ENCODE measurements around the gene HM13.
"Not testable (repeated sequence)": the region's sequence is repeated elsewhere in the genome, so short reads cannot be mapped to it uniquely, and the experiment has no call there.

HM13 gene

DNA sequence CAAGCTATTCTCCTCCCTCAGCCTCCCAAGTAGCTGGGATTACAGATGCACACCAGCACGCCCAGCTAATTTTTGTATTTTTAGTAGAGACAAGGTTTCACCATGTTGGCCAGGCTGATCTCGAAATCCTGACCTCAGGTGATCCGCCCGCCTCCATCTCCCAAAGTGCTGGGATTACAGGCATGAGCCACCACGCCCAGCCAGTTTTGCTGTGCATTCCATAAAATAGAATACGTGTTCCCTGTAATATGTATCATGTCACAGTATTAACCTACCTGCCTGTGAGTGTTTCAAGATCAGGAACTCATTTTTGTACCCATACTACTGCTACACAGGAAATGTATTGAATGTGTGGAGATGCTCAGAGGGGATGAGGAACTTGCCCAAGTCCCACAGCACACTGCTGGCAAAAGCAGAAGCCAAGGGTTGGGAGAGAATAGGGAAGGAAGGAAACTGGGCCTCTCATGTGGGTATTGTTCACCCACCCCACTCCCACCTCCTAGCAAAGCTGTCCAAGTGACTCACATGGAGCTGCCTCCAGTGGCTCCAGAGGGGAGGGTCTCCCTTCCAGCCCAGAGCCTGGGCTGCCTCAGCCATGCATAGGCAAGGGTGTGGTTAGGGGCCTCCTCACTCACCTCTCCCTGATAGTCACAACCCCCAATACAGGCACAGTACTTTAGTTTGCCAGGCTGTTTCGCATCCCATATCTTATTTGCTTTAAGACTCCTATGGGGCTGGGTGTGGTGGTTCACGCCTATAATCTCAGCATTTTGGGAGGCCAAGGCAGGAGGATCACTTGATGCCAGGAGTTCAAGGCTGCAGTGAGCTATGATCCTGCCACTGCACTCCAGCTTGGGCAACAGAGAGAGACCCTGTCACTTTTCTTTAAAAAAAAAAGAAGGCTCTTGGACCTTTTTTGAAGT is 9.4 kb downstream of the HM13 start:
- Histone ChIP-seq H3K27ac (ENCODE audit: insufficient read depth, low read depth, low read length, poor library complexity, severe bottlenecking) (no peak overlapping the region), H3K4me3 (ENCODE audit: insufficient read depth, low read depth, low read length) (no peak overlapping the region), H3K27me3 (ENCODE audit: control insufficient read depth, insufficient read depth, low read length, poor library complexity, severe bottlenecking) (no peaks in the 10 kb centered on the region), H3K36me3 (ENCODE audit: control insufficient read depth, insufficient read depth, low read length) (peaks cover 11% of the 10 kb centered on the region), H3K4me1 (ENCODE audit: control insufficient read depth, insufficient read depth, low read length) (no peaks in the 10 kb centered on the region), H3K9me3 (ENCODE audit: control insufficient read depth, low read length) (no peaks in the 10 kb centered on the region)
- 95 to 98% methylated on average over 8 of the region's 8 CpGs for WGBS, 2 experiments

DNA sequence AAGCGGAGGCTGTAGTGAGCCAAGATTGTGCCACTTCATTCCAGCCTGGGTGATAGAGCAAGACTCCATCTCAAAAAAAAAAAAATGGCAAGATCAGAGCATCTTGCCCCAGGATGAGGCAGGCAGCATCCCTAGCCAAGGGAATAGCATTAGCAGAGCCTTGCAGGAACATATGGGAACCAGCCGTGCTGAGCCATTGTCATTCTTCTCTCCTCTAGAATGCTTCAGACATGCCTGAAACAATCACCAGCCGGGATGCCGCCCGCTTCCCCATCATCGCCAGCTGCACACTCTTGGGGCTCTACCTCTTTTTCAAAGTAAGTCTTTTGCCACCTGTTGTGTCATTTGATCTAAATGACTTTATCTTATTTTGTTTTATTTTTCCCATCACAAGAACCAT is 13.0 kb downstream of the HM13 start:
- no peak overlapping the region for H3K4me3 ChIP-seq (ENCODE audit: insufficient read depth, low read depth, low read length)
- H3K9me3 ChIP-seq (ENCODE audit: control insufficient read depth, low read length), result no peaks in the 10 kb centered on the region
- H3K36me3 ChIP-seq (ENCODE audit: control insufficient read depth, insufficient read depth, low read length), result peaks cover 15% of the 10 kb centered on the region
- H3K27ac ChIP-seq (ENCODE audit: insufficient read depth, low read depth, low read length, poor library complexity, severe bottlenecking), result no peak overlapping the region
- no peaks in the 10 kb centered on the region for H3K4me1 ChIP-seq (ENCODE audit: control insufficient read depth, insufficient read depth, low read length)
- H3K27me3 ChIP-seq (ENCODE audit: control insufficient read depth, insufficient read depth, low read length, poor library complexity, severe bottlenecking), result no peaks in the 10 kb centered on the region
- 79 to 85% methylated on average over 6 of the region's 6 CpGs for WGBS, 2 experiments

DNA sequence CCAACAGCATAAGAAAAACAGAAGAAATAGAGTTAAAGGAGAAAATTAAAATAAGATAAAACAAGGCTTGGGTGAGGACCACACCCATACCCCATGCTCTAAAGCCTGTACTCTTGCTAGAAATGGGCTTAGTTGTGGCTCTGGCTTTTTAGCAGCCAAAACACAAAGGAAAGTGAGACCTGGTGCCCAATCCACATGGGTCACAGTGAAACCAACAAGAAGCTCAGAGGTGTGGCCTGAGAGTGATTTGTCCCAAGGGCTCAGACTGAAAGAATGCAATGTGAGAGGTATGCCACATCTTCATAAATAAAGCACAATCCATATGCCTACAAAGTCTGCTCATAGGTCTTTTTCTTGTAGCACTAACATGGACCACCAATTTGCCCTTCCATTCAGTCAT is 21.1 kb downstream of the HM13 start:
- Histone ChIP-seq H3K36me3 (ENCODE audit: control insufficient read depth, insufficient read depth, low read length) (peaks cover 20% of the 10 kb centered on the region), H3K27me3 (ENCODE audit: control insufficient read depth, insufficient read depth, low read length, poor library complexity, severe bottlenecking) (no peaks in the 10 kb centered on the region), H3K4me3 (ENCODE audit: insufficient read depth, low read depth, low read length) (no peak overlapping the region), H3K27ac (ENCODE audit: insufficient read depth, low read depth, low read length, poor library complexity, severe bottlenecking) (no peak overlapping the region), H3K4me1 (ENCODE audit: control insufficient read depth, insufficient read depth, low read length) (no peaks in the 10 kb centered on the region), H3K9me3 (ENCODE audit: control insufficient read depth, low read length) (no peaks in the 10 kb centered on the region)

DNA sequence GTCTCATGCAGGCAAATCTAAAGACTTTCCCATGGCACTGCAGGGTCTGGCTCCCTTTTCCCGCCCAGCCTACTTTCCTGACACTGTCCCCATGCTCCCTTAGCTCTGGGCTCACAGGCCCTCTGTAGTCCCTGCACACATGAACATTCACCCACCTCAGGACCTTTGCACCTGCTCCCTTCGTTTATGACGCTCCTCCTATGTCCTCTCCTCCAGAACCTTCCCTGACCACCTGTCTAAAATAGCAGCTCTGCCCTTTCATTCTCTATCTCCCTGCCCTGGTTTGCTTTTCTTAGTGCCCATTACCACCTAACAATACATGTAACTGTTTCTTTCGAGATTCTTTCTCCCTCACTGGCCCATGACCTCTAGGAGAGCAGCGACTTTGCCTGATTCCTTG is 22.3 kb downstream of the HM13 start:
- H3K9me3 ChIP-seq (ENCODE audit: control insufficient read depth, low read length), result no peaks in the 10 kb centered on the region
- H3K4me3 ChIP-seq (ENCODE audit: insufficient read depth, low read depth, low read length), result no peak overlapping the region
- H3K27me3 ChIP-seq (ENCODE audit: control insufficient read depth, insufficient read depth, low read length, poor library complexity, severe bottlenecking), result no peaks in the 10 kb centered on the region
- 94 to 95% methylated on average over 5 of the region's 5 CpGs for WGBS, 2 experiments
- H3K36me3 ChIP-seq (ENCODE audit: control insufficient read depth, insufficient read depth, low read length), result peaks cover 20% of the 10 kb centered on the region
- H3K4me1 ChIP-seq (ENCODE audit: control insufficient read depth, insufficient read depth, low read length), result no peaks in the 10 kb centered on the region
- no peak overlapping the region for H3K27ac ChIP-seq (ENCODE audit: insufficient read depth, low read depth, low read length, poor library complexity, severe bottlenecking)

DNA sequence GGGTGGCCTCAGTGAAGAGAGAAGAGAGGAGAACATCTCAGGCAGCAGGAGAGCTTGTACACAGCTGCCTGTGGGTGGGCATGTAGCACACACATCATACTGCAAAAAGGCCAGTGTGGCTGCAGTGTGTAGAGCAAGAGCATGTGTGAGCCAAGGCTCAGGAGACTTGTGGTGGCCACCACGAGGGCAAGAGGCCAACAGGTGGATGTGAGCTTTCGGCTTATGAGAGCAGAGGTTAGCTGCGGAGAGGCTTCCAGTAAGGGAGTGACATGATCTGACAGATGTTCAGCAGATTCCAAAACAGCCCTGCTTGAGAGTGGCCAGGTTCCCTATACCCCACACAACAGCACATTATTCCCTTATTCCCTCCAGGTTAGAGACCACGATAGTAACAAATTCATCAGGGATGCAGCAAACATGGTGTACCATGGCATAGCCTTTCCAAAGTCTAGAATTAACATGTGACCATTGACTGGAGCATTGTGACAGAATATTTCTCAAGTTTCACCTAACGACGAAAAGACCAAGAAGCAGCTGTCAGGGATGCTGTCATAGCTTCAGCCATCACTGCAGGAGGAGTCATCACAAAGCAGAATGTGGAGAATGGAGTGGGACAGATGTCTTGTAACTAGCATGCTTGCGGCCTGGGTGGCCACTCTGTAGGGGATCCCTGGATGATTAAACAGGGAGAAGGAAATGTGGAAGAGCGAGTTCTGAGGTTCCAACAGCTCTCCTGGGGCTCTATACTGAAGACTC is 23.1 kb downstream of the HM13 start:
- Histone ChIP-seq H3K9me3 (ENCODE audit: control insufficient read depth, low read length) (no peaks in the 10 kb centered on the region), H3K4me3 (ENCODE audit: insufficient read depth, low read depth, low read length) (no peak overlapping the region), H3K27me3 (ENCODE audit: control insufficient read depth, insufficient read depth, low read length, poor library complexity, severe bottlenecking) (no peaks in the 10 kb centered on the region), H3K4me1 (ENCODE audit: control insufficient read depth, insufficient read depth, low read length) (no peaks in the 10 kb centered on the region), H3K27ac (ENCODE audit: insufficient read depth, low read depth, low read length, poor library complexity, severe bottlenecking) (no peak overlapping the region), H3K36me3 (ENCODE audit: control insufficient read depth, insufficient read depth, low read length) (peaks cover 20% of the 10 kb centered on the region)
- 94 to 98% methylated on average over 8 of the region's 8 CpGs for WGBS, 2 experiments

DNA sequence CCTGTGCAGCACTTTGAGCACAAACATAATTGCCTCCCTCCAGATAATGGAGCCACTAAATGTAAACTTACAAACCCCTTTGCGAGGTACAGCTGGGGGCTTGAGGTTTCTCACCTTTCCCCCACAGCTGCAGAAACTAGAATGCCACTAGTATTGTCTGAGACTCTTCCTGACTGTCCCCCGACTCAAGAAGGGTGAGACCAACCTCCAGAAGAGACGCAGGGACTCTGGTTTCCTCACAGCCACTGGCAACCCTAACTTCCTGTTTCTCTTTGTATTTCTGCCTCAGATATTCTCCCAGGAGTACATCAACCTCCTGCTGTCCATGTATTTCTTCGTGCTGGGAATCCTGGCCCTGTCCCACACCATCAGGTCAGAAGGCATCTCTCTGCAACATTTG is 23.6 kb downstream of the HM13 start:
- Histone ChIP-seq H3K36me3 (ENCODE audit: control insufficient read depth, insufficient read depth, low read length) (peaks cover 20% of the 10 kb centered on the region), H3K9me3 (ENCODE audit: control insufficient read depth, low read length) (no peaks in the 10 kb centered on the region), H3K27me3 (ENCODE audit: control insufficient read depth, insufficient read depth, low read length, poor library complexity, severe bottlenecking) (no peaks in the 10 kb centered on the region), H3K4me3 (ENCODE audit: insufficient read depth, low read depth, low read length) (no peak overlapping the region), H3K4me1 (ENCODE audit: control insufficient read depth, insufficient read depth, low read length) (no peaks in the 10 kb centered on the region), H3K27ac (ENCODE audit: insufficient read depth, low read depth, low read length, poor library complexity, severe bottlenecking) (no peak overlapping the region)
- WGBS, 2 experiments, result 90 to 94% methylated on average over 4 of the region's 4 CpGs

DNA sequence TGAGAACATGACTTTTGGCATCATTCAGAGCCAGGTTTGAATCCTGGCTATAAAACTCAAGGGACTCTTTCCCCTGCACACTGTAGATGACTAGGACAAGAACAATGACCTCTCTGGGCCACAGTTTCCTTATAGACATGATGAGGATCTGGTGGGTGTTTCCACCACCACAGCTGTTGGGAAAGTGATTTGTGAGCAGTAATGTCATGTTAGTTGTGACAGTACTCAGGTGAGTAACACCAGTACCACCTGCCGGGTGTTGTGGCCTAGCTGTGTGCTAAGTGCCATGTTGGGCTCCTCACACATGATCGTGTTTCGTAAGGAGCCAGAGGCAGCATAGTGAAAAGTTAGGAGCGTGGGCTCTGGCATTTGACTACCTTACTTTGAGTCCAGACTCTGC is 24.1 kb downstream of the HM13 start:
- no peak overlapping the region for H3K4me3 ChIP-seq (ENCODE audit: insufficient read depth, low read depth, low read length)
- H3K9me3 ChIP-seq (ENCODE audit: control insufficient read depth, low read length), result no peaks in the 10 kb centered on the region
- H3K4me1 ChIP-seq (ENCODE audit: control insufficient read depth, insufficient read depth, low read length), result no peaks in the 10 kb centered on the region
- H3K36me3 ChIP-seq (ENCODE audit: control insufficient read depth, insufficient read depth, low read length), result peaks cover 20% of the 10 kb centered on the region
- H3K27me3 ChIP-seq (ENCODE audit: control insufficient read depth, insufficient read depth, low read length, poor library complexity, severe bottlenecking), result no peaks in the 10 kb centered on the region
- H3K27ac ChIP-seq (ENCODE audit: insufficient read depth, low read depth, low read length, poor library complexity, severe bottlenecking), result no peak overlapping the region
- 95 to 96% methylated on average over 4 of the region's 4 CpGs for WGBS, 2 experiments

DNA sequence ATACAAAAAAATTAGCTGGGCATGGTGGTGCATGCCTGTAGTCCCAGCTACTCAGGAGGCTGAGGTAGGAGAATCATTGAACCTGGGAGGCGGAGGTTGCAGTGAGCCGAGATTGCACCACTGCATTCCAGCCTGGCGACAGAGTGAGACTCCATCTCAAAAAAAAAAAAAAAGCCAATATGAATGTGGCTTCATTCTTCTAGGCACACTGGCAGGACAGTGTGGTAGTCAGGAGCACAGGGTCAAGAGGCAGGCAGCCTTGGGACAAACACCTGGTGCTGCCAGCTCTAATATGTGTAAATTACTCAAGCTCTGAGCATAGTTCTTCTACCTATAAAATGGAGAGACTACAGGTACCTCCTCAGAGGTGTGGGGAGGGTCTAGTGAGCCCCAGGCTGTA is 25.4 kb downstream of the HM13 start:
- not testable (repeated sequence) for H3K9me3 ChIP-seq (ENCODE audit: control insufficient read depth, low read length); H3K27ac ChIP-seq (ENCODE audit: insufficient read depth, low read depth, low read length, poor library complexity, severe bottlenecking); H3K4me1 ChIP-seq (ENCODE audit: control insufficient read depth, insufficient read depth, low read length); H3K4me3 ChIP-seq (ENCODE audit: insufficient read depth, low read depth, low read length); H3K27me3 ChIP-seq (ENCODE audit: control insufficient read depth, insufficient read depth, low read length, poor library complexity, severe bottlenecking)
- peaks cover 20% of the 10 kb centered on the region for H3K36me3 ChIP-seq (ENCODE audit: control insufficient read depth, insufficient read depth, low read length)
- 88 to 95% methylated on average over 3 of the region's 3 CpGs for WGBS, 2 experiments

DNA sequence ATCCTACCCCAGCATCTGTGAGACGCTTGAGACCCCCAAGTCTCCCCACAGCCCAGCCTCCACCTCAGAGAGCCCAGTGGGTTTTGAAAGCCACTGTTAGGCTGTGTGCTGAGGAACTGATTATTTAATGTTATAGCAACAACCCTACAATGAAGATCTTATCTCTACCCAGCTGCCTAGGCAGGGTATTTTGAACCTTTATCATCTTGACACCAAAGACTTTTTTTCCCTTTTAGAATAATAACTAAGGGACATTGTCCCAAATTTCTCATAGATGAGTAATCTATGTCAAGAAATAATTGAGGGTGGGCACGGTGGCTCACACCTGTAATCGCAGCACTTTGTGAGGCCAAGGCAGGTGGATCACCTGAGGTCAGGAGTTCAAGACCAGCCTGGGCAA is 26.2 kb downstream of the HM13 start:
- Histone ChIP-seq H3K9me3 (ENCODE audit: control insufficient read depth, low read length) (no peaks in the 10 kb centered on the region), H3K4me1 (ENCODE audit: control insufficient read depth, insufficient read depth, low read length) (no peaks in the 10 kb centered on the region), H3K36me3 (ENCODE audit: control insufficient read depth, insufficient read depth, low read length) (peaks cover 20% of the 10 kb centered on the region), H3K27me3 (ENCODE audit: control insufficient read depth, insufficient read depth, low read length, poor library complexity, severe bottlenecking) (no peaks in the 10 kb centered on the region), H3K27ac (ENCODE audit: insufficient read depth, low read depth, low read length, poor library complexity, severe bottlenecking) (no peak overlapping the region), H3K4me3 (ENCODE audit: insufficient read depth, low read depth, low read length) (no peak overlapping the region)
- WGBS, 2 experiments, result 91 to 92% methylated on average over 3 of the region's 3 CpGs

DNA sequence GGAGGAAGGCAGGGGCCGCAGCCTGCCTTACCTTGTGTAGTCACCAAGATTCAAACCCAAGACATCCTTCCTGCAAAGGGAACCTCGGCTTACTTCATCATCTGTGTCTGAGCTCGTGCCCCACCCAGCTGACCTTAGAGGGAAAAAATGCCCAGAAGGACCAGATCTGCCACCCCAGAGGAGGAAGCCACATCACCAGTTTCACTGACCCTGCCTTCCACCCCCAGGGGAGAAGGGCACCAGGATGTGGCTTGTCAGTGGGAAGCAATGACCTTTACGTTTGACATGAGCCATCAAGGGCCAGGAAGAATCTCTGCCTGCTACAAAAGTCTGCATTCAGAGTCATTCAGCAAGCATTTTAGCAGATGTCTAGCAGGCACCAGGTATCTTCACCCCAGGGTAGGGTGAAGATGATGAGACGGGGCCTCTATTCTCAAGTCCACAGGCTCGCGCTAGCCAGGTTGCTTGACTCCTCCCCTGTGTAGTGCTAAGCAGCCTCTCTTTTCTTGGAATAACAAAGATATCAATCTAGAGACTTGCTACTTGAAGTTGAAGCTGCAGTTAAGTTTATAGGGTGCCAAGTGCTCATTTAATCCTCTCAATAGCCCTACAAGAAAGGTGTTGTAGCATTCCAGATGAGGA is 28.1 kb downstream of the HM13 start:
- Histone ChIP-seq H3K9me3 (ENCODE audit: control insufficient read depth, low read length) (no peaks in the 10 kb centered on the region), H3K4me1 (ENCODE audit: control insufficient read depth, insufficient read depth, low read length) (no peaks in the 10 kb centered on the region), H3K27ac (ENCODE audit: insufficient read depth, low read depth, low read length, poor library complexity, severe bottlenecking) (no peak overlapping the region), H3K36me3 (ENCODE audit: control insufficient read depth, insufficient read depth, low read length) (peaks cover 19% of the 10 kb centered on the region), H3K27me3 (ENCODE audit: control insufficient read depth, insufficient read depth, low read length, poor library complexity, severe bottlenecking) (no peaks in the 10 kb centered on the region), H3K4me3 (ENCODE audit: insufficient read depth, low read depth, low read length) (no peak overlapping the region)
- WGBS, 2 experiments, result 92 to 94% methylated on average over 7 of the region's 7 CpGs

Data from ectodermal cell (in vitro differentiated cells).